ENCODE data around the gene CTSW.
A peak's percentile ranks its signal among the peaks of the same experiment; 100 is the strongest.

The CTSW gene

GRCh38 chr11:65852508-65853245, 27.0 kb upstream of the CTSW start:
- H3K4me3 ChIP-seq (ENCODE audit: control insufficient read depth, low read depth, low read length): no peak overlapping the region
- no peak for DNase-seq (ENCODE audit: low read depth)
- no peak for TF ChIP-seq CTCF (conservative IDR thresholded peaks at IDR 0.05; ENCODE audit: control insufficient read depth, insufficient read depth, low read depth, low read length)

- no peak for TF ChIP-seq CTCF (conservative IDR thresholded peaks at IDR 0.05; ENCODE audit: control insufficient read depth, insufficient read depth, low read depth, low read length)
- no peak for DNase-seq (ENCODE audit: low read depth)
- no peak overlapping the region for H3K4me3 ChIP-seq (ENCODE audit: control insufficient read depth, low read depth, low read length)
Measured at GRCh38 chr11:65853246-65853979, 26.2 kb upstream of the CTSW start.

- no peak overlapping the region for H3K4me3 ChIP-seq (ENCODE audit: control insufficient read depth, low read depth, low read length)
- DNase-seq (ENCODE audit: low read depth): no peak
- TF ChIP-seq CTCF (conservative IDR thresholded peaks at IDR 0.05; ENCODE audit: control insufficient read depth, insufficient read depth, low read depth, low read length): no peak
Measured at GRCh38 chr11:65854161-65854592, 25.5 kb upstream of the CTSW start.

GRCh38 chr11:65854852-65855837, 24.5 kb upstream of the CTSW start:
- no peak for TF ChIP-seq CTCF (conservative IDR thresholded peaks at IDR 0.05; ENCODE audit: control insufficient read depth, insufficient read depth, low read depth, low read length)
- no peak for DNase-seq (ENCODE audit: low read depth)
- no peak overlapping the region for H3K4me3 ChIP-seq (ENCODE audit: control insufficient read depth, low read depth, low read length)

GRCh38 chr11:65855927-65856363, 23.7 kb upstream of the CTSW start:
- no peak for DNase-seq (ENCODE audit: low read depth)
- TF ChIP-seq CTCF (conservative IDR thresholded peaks at IDR 0.05; ENCODE audit: control insufficient read depth, insufficient read depth, low read depth, low read length): no peak
- H3K4me3 ChIP-seq (ENCODE audit: control insufficient read depth, low read depth, low read length): peak overlapping the region; percentile 94
